Neuron (in vitro differentiated cells): Measurements from ENCODE around the gene KIFC3.
"Not testable (repeated sequence)": the region's sequence is repeated elsewhere in the genome, so short reads cannot be mapped to it uniquely, and the experiment has no call there.

ENCODE experiments used
- H2AFZ ChIP-seq: one replicate; pipeline ENCODE4 v1.6.1; 2013; ENCODE audit warnings: low read depth, mild to moderate bottlenecking, inconsistent platforms, low read length, moderate library complexity
- H3K27me3 ChIP-seq: one replicate; pipeline ENCODE4 v1.6.1; 2013; ENCODE audit warnings: low read length; ENCODE audit not compliant: insufficient read depth
- H3K36me3 ChIP-seq: one replicate; pipeline ENCODE4 v1.6.1; 2013; ENCODE audit warnings: low read length; ENCODE audit not compliant: insufficient read depth
- H3K4me1 ChIP-seq: one replicate; pipeline ENCODE4 v1.6.1; 2013; ENCODE audit warnings: low read length; ENCODE audit not compliant: insufficient read depth
- H3K4me3 ChIP-seq: 2 replicates; pipeline ENCODE4 v1.5.1; 2013; ENCODE audit warnings: mild to moderate bottlenecking, low read length, moderate library complexity
- H3K9me3 ChIP-seq: one replicate; pipeline ENCODE4 v1.6.1; 2013; ENCODE audit warnings: low read length

Gene KIFC3

DNA sequence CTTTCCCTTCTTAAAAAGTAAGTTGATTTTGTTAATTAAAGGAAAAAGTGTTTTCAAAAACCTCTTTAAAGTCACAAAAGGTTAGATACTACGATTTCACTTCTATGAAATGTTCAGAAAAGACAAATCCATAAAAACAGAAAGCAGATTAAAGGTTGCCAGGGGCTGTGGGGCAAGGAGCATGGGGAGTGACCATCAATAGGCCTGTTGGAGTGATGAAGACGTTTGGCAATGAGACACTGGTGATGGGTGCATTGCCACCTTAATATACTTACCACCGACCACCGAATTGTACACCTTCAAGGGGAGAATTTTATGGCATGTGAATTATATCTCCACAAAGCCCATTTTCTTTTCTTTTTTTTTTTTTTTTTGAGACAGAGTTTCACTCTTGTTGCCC, 19.2 kb downstream of the KIFC3 start:
- Histone ChIP-seq H2AFZ (no peak overlapping the region), H3K4me1 (no peaks in the 10 kb centered on the region), H3K36me3 (no peaks in the 10 kb centered on the region), H3K9me3 (no peaks in the 10 kb centered on the region), H3K4me3 (no peak overlapping the region), H3K27me3 (no peaks in the 10 kb centered on the region)

DNA sequence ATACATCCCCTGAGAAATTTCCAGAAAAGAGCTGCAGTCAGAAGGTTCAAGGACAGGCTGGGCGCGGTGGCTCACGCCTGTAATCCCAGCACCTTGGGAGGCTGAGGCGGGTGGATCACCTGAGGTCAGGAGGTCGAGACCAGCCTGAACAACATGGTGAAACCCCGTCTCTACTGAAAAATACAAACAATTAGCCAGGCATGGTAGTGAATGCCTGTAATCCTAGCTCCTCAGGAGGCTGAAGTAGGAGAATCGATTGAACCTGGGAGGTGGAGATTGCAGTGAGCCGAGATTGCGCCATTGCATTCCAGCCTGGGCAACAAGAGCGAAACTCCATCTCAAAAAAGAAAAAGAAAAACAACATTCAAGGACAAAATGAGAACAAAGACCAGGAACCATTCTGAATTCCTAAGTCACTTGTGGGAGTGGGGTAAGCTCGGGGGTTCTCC, 19.7 kb downstream of the KIFC3 start:
- not testable (repeated sequence) for H3K36me3 ChIP-seq, H2AFZ ChIP-seq

DNA sequence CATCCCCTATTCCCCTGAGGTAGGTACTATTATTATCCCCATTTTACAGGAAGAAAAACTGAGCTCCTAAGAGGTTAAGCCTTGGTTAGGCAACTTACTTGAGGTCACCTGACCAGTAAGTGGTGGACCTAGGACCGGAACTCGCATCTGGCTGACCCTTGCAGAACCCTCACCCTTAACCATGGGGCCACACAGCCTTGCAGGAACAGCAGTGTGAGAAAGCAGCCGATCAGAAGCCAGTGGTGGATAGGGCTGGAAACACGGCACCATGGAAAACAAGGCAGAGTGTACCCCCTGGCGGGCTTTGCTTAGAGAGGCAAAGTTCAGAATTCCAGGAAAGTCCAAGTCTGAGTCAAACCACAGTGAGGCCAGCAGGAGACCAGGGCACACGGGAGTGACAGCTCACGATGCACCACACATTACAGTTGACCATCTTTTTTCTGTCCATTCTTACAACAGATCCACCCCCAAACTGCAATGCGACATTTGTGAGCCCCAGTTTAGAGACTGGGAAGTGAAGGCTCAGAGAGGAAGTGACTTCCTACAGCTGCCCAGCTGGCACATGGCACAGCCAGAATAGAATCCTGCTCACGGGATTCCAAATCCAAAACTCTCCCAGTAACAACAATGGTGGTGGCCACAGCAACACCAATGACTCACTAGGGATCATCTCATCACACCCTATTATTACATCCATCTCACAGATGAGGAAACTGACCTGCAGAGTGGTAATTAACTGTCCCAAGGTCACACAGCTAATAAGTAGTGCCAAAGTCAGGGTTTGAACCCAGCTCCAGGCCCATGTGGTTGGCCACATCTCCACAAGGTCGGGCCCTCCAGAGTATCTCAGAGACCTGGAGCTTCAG, 20.3 kb downstream of the KIFC3 start:
- Histone ChIP-seq H3K36me3 (no peaks in the 10 kb centered on the region), H3K9me3 (no peaks in the 10 kb centered on the region), H2AFZ (no peak overlapping the region), H3K4me1 (no peaks in the 10 kb centered on the region), H3K4me3 (no peak overlapping the region), H3K27me3 (no peaks in the 10 kb centered on the region)

More for the DNA sequence above, 19.7 kb downstream of the KIFC3 start:
- not testable (repeated sequence) for H3K4me1 ChIP-seq, H3K9me3 ChIP-seq, H3K27me3 ChIP-seq, H3K4me3 ChIP-seq

DNA sequence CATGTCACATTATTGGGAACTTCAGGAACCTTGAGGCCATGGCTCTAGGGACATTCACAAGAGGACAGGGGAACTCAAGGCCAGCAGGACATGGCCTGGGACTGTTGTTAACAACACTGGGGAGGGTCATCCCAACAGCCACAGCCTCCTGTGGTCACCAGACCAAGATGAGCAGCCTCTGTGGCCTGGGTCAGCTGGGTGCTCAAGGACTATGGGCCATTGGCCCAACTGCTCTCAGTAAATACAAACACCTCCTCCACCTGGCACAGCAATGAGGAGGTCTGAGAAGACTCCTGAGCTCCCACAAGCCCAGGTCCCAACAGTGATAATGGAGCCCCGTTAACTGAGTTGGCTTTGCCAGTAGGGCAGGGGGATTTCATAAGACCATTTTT, 20.9 kb downstream of the KIFC3 start:
- no peaks in the 10 kb centered on the region for H3K27me3 ChIP-seq
- H3K9me3 ChIP-seq: no peaks in the 10 kb centered on the region
- no peaks in the 10 kb centered on the region for H3K36me3 ChIP-seq
- H3K4me3 ChIP-seq: no peak overlapping the region
- no peaks in the 10 kb centered on the region for H3K4me1 ChIP-seq
- H2AFZ ChIP-seq: no peak overlapping the region

DNA sequence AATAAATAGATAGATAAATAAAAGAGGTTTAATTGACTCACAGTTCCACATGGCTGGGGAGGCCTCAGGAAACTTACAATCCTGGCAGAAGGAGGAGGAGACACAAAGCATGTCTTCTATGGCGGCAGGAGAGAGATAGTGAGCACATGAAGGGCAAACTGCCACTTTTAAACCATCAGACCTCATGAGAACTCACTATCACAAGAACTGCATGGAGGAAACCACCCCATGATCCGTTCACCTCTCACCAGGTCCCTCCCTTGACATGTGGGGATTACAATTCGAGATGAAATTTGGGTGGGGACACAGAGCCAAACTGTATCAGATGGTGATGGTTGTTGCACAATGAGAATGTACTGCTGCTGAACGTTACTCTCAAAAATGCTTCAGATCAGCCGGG, 22.5 kb downstream of the KIFC3 start:
- H3K4me3 ChIP-seq, H3K4me1 ChIP-seq, H3K27me3 ChIP-seq, H3K9me3 ChIP-seq, H3K36me3 ChIP-seq, H2AFZ ChIP-seq: not testable (repeated sequence)

DNA sequence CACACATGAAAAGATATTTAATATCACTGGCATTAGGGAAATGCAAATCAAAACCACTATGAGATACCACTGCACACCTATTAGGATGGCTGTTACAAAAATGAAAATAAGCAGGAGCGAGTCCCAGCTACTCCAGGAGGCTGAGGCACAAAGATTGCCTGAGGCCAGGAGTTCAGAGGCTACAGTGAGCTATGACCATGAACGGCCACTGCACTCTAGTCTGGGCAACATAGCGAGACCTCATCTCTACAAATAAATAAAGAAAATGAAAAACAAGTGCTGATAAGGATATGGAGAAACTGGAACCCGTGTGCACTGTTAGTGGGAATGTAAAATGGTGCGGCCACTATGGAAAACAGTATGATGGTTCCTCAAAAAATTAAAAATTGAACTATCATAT, 23.6 kb downstream of the KIFC3 start:
- Histone ChIP-seq H3K4me1 (no peaks in the 10 kb centered on the region), H2AFZ (no peak overlapping the region), H3K9me3 (no peaks in the 10 kb centered on the region), H3K4me3 (no peak overlapping the region), H3K36me3 (no peaks in the 10 kb centered on the region), H3K27me3 (no peaks in the 10 kb centered on the region)

DNA sequence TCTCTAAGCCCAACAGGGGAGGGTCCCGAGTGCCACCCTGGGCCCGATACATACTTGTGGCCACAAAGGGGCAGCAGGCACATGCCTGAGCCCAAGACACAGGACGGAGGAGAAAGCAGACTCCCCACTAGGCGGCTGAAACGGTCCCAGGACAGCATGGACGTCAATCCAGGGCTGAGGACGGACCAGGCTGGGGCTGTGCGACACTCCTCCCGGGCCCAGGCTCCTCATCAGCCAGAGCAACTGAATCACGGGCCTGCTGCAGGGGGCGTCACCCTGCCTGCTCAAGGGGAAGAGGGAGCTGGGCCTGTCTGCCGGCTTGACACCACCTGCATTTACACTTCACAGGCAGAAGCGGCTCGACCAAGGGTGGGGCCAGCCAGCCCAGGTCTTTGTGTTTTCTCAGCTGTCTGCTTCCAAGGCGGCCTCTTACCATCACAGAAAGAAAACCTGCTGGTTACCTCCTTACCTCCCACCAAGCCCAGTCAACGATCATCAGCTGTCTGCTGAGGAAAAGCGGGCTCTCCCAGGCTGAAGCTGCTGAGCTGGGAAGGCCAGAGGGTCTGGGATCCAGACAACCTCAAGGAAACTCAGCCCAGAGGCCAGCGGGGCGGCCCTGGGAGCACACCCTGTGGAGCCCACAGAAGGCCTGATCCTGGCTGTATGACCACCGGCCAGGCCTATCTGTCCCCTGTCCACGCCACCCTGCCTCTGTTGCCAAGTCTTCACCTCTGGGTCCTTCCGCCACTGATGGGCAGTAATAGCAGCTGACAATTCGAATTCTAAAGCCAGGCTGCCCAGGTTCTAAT, 26.4 kb downstream of the KIFC3 start:
- H3K4me3 ChIP-seq: no peak overlapping the region
- no peaks in the 10 kb centered on the region for H3K36me3 ChIP-seq
- no peaks in the 10 kb centered on the region for H3K27me3 ChIP-seq
- H2AFZ ChIP-seq: no peak overlapping the region
- no peaks in the 10 kb centered on the region for H3K9me3 ChIP-seq
- H3K4me1 ChIP-seq: no peaks in the 10 kb centered on the region

DNA sequence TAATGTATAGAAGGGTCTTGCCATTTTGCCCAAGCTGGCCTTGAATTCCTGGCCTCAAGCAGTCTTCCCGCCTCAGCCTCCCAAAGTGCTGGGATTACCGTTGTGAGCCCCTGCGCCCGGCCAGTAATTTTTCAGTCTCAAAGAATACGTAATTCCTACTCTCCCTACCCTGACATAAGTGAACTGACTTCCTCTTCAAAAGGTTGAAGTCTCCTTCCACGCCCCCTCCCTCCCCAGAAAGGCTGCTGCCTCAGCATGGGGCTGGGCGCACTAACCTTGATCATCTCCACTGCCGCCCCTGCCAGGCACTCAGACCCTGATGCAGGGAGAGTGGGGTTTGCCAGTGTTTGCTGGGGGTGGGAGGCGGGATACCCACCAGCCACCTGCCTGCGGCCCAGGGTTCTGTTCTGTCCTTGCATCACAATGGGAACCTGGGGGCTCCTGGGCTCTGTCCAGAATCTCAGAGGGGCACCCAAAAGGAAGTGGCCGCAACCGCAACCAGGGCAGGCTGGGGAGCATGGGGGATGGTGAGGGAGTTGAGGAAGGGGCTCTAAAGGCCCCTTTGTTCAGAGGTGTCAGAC, 27.5 kb downstream of the KIFC3 start:
- no peaks in the 10 kb centered on the region for H3K36me3 ChIP-seq

DNA sequence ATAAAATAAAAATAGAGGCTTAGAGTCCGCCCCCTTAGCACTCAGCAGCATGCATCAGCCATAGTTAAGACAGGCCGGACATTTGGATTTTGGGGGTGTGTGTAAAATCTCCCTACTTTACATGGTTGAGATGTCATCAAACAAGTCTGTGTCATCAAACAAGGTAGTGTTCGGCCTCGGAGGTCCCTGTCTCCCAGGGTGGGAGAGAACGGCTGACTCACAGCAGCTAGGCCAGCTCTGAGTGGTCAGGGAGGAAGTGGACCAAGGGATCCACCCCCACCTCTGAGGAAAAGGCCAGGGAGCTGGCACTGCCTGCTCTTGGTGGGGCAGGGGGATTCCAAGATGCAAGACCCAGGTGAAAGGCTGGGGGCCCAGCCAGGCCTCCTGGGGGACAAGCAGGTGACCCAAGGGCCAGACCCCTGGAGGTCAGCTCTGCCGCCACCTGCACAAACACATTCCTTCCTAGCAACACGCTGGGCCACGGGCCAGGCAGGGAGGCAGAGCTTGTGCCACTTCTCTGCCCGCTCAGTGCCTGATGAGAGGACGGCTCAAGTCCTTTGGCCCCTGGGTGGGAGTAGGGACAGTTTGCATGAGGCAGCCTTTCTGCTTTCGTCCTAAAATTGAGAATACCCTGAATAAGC, 28.5 kb downstream of the KIFC3 start:
- Histone ChIP-seq H2AFZ (no peak overlapping the region), H3K4me1 (no peaks in the 10 kb centered on the region), H3K9me3 (no peaks in the 10 kb centered on the region), H3K4me3 (no peak overlapping the region), H3K27me3 (no peaks in the 10 kb centered on the region), H3K36me3 (no peaks in the 10 kb centered on the region)

More for the DNA sequence above, 27.5 kb downstream of the KIFC3 start:
- Histone ChIP-seq H3K27me3 (no peaks in the 10 kb centered on the region), H3K4me1 (no peaks in the 10 kb centered on the region), H3K9me3 (no peaks in the 10 kb centered on the region), H3K4me3 (no peak overlapping the region), H2AFZ (no peak overlapping the region)

DNA sequence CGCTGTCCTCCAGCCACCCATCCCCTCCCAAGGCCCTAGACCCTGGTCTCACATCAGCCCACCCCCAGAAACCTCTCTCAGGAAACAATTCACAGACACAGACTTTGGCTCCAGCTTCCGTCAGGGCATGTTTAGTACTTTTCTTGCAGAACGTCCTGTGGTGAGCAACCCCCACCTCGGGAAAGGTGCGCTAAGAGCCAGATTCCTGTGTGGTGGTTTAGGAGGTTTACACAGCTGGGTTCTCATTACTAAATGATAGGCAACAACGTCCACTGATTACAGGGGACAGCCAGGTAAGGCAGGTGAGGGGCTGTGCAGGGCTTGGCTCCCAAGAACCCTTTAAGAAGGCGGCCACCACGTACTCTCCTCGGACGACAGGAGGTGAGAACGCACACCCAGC, 29.3 kb downstream of the KIFC3 start:
- Histone ChIP-seq H3K4me1 (no peaks in the 10 kb centered on the region), H3K4me3 (no peak overlapping the region), H3K27me3 (no peaks in the 10 kb centered on the region), H3K36me3 (no peaks in the 10 kb centered on the region), H2AFZ (no peak overlapping the region), H3K9me3 (no peaks in the 10 kb centered on the region)

DNA sequence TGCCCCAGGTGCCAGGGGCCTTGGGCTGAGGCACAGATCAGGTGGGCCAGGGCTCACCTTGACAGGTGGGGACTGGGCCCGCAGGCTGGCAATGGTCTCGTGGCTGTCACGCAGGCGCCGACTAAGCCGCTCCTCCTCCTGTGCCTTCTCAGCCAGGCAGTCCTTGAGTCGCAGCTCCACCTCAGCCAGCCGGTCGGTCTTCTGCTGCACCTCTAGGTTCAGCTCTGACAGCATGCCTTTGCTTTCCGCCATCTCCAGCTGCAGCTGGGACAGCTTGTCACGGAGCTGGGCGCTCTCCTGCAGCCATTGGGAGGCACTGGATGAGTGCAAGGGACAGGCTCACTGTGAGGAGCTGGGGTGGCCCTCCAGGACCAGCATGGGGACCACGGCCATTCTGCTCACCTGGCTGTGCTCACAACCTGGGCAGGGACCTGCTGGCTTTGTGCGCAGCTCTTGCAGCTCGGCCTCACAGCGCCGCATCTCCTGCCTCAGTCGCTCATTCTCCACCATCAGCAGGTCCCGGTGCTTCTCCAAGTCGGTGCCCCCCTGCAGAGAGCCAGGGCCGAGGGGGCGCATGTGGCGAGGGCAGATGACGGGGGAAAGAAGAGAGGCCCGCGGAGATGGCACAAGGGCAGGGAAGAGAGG, 31.0 kb downstream of the KIFC3 start:
- no peaks in the 10 kb centered on the region for H3K36me3 ChIP-seq
- H2AFZ ChIP-seq: no peak overlapping the region
- no peaks in the 10 kb centered on the region for H3K27me3 ChIP-seq
- H3K4me1 ChIP-seq: no peaks in the 10 kb centered on the region
- no peaks in the 10 kb centered on the region for H3K9me3 ChIP-seq
- H3K4me3 ChIP-seq: no peak overlapping the region

DNA sequence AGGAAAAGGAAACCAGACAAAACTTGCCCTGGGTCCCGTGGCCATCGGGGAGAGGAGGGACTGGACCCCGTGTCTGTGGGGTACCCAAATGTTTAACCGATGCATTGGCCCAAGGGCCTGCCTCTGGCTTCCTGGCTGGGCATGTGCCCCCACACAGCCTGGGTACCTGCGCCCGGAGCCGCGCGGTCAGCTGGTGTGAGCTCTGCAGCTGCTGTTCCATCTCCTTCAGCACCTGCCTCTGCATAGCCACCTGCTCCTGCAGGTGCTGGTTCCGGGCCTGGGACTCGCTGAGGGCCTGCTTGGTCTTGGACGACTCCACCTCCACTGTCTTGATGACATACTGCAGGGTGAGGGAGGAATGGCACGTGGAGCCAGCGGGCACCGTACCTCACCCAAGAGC, 31.9 kb downstream of the KIFC3 start:
- Histone ChIP-seq H3K9me3 (no peaks in the 10 kb centered on the region), H3K36me3 (no peaks in the 10 kb centered on the region), H3K4me1 (no peaks in the 10 kb centered on the region), H2AFZ (no peak overlapping the region), H3K27me3 (no peaks in the 10 kb centered on the region), H3K4me3 (no peak overlapping the region)
